GM06990 (cell line): Measurements from ENCODE around the gene HS3ST3A1.
"Not testable (repeated sequence)": the region's sequence is repeated elsewhere in the genome, so short reads cannot be mapped to it uniquely, and the experiment has no call there.

Experiments
- DNase-seq: peaks from one replicate; pipeline ENCODE4 v3.0.0-alpha.2; 2011; ENCODE audit not compliant: insufficient read length; ENCODE audit errors: extremely low read depth
- H3K27me3 ChIP-seq: replicated peaks from 2 replicates; pipeline ENCODE4 v1.6.0; 2011; ENCODE audit warnings: low read length; ENCODE audit not compliant: control insufficient read depth, insufficient read depth
- H3K36me3 ChIP-seq: 2 replicates; pipeline ENCODE4 v1.5.1; 2011; ENCODE audit warnings: low read length; ENCODE audit not compliant: control insufficient read depth, insufficient read depth
- H3K4me3 ChIP-seq: replicated peaks from 2 replicates; pipeline ENCODE4 v1.5.1; 2011; ENCODE audit warnings: low read depth, mild to moderate bottlenecking, control low read depth, low read length
- CTCF ChIP-seq: IDR thresholded peaks from 2 replicates; pipeline ENCODE4 v1.5.1; 2011; ENCODE audit warnings: low read length, control low read depth, mild to moderate bottlenecking, inconsistent platforms; ENCODE audit not compliant: insufficient read depth, poor library complexity, severe bottlenecking

The HS3ST3A1 gene

GRCh38 chr17:13502263-13502662 lies 99.5 kb downstream of the HS3ST3A1 start:
- Histone ChIP-seq H3K4me3 (no peak overlapping the region), H3K27me3 (no peaks in the 10 kb centered on the region), H3K36me3 (no peaks in the 10 kb centered on the region)
- TF ChIP-seq CTCF: no peak
- DNase-seq: no peak

GRCh38 chr17:13500947-13501346 lies 100.8 kb downstream of the HS3ST3A1 start:
- no peaks in the 10 kb centered on the region for H3K36me3 ChIP-seq
- TF ChIP-seq CTCF: no peak
- H3K4me3 ChIP-seq: no peak overlapping the region
- no peaks in the 10 kb centered on the region for H3K27me3 ChIP-seq
- no peak for DNase-seq

- H3K27me3 ChIP-seq: no peaks in the 10 kb centered on the region
- H3K4me3 ChIP-seq: no peak overlapping the region
- H3K36me3 ChIP-seq: no peaks in the 10 kb centered on the region
- no peak for DNase-seq
- no peak for TF ChIP-seq CTCF
These were observed 103.5 kb downstream of the HS3ST3A1 start for GRCh38 chr17:13498184-13498583.

GRCh38 chr17:13496553-13497056 lies 105.1 kb downstream of the HS3ST3A1 start:
- not testable (repeated sequence) for H3K27me3 ChIP-seq, H3K36me3 ChIP-seq, DNase-seq, H3K4me3 ChIP-seq

- no peaks in the 10 kb centered on the region for H3K27me3 ChIP-seq
- no peak for TF ChIP-seq CTCF
- no peak overlapping the region for H3K4me3 ChIP-seq
- no peaks in the 10 kb centered on the region for H3K36me3 ChIP-seq
- no peak for DNase-seq
These were observed 106.3 kb downstream of the HS3ST3A1 start for GRCh38 chr17:13495423-13495822.

- H3K4me3 ChIP-seq: no peak overlapping the region
- TF ChIP-seq CTCF: no peak
- H3K36me3 ChIP-seq: no peaks in the 10 kb centered on the region
- no peaks in the 10 kb centered on the region for H3K27me3 ChIP-seq
- DNase-seq: no peak
These were observed 109.0 kb downstream of the HS3ST3A1 start for GRCh38 chr17:13492737-13493122.
